Endothelial cell of umbilical vein (primary cell): ENCODE results near the gene PCNT. TPM values are rescaled to one million over a fixed set of nuclear protein-coding genes. Genes with fewer than 3 reads are reported as not detected.

Source experiments
- BruUV-seq: library from RNA; stranded (reverse); fragments of 400-500 nt; replicated peaks from 2 replicates; lab custom pipeline; 2021; lab: Mats Ljungman, UMichigan
- CTCF ChIA-PET: fragments of 300-600, 350-600 bp; sonication (Branson Sonifier 250); formaldehyde crosslinking; loops from one replicate; lab custom pipeline; 2021; ENCODE audit warnings: antibody characterized with exemption, inconsistent platforms; lab: Charles Lee
- POLR2A ChIA-PET: fragments of 300-600, 350-600 bp; sonication (Branson Sonifier 250); formaldehyde crosslinking; loops from one replicate; lab custom pipeline; 2021; ENCODE audit warnings: antibody characterized with exemption, inconsistent platforms; lab: Charles Lee
- DNase-seq: peaks from one replicate; pipeline ENCODE4 v3.0.0-alpha.2; 2011; ENCODE audit warnings: low read depth, low spot score
- FAIRE-seq: peaks from 2 replicates; lab custom pipeline; 2011; peaks lifted over from hg19 to GRCh38; lab: Jason Lieb, UNC
- H2AFZ ChIP-seq: 2 replicates; pipeline ENCODE4 v1.6.0; 2012; ENCODE audit warnings: low read depth, low read length, control low read depth, inconsistent platforms
- H3K27ac ChIP-seq: 2 replicates; pipeline ENCODE4 v1.5.1; 2011; ENCODE audit warnings: low read depth, mild to moderate bottlenecking, control low read depth, low read length, moderate library complexity; ENCODE audit not compliant: insufficient read depth
- H3K27me3 ChIP-seq, 2 experiments: 2 replicates each; pipeline versions ENCODE4 v1.6.0 to v1.6.1; 2011; ENCODE audit warnings: low read length in 2 of 2, mixed read lengths in 1 of 2; ENCODE audit not compliant: control insufficient read depth in 2 of 2, insufficient read depth in 2 of 2
- H3K36me3 ChIP-seq, 2 experiments: 2 replicates in 1 of 2; 3 replicates in 1 of 2; pipeline ENCODE4 v1.5.1; 2011; ENCODE audit warnings: low read length in 2 of 2, mild to moderate bottlenecking in 1 of 2, moderate library complexity in 1 of 2; ENCODE audit not compliant: control insufficient read depth in 2 of 2, insufficient read depth in 2 of 2; ENCODE audit errors: extremely low read depth in 1 of 2
- H3K4me1 ChIP-seq: 3 replicates; pipeline ENCODE4 v1.5.1; 2011; ENCODE audit warnings: mild to moderate bottlenecking, low read length; ENCODE audit not compliant: control insufficient read depth, insufficient read depth; ENCODE audit errors: extremely low read depth
- H3K4me2 ChIP-seq: 2 replicates; pipeline ENCODE4 v1.6.1; 2011; ENCODE audit warnings: low read length, control low read depth, mixed read lengths; ENCODE audit not compliant: insufficient read depth
- H3K4me3 ChIP-seq, 3 experiments: fragments of 200-600 bp in 1 of 3; sonication (generic), shearing (Covaris generic) in 1 of 3; replicated peaks in 1 of 3; 2 replicates each; pipeline ENCODE4 v1.5.1; 2011 to 2016; ENCODE audit warnings: control low read depth in 3 of 3, low read length in 3 of 3, mild to moderate bottlenecking in 2 of 3, inconsistent platforms in 1 of 3, low read depth in 1 of 3, moderate library complexity in 1 of 3; ENCODE audit not compliant: insufficient read depth in 1 of 3
- H3K79me2 ChIP-seq: 2 replicates; pipeline ENCODE4 v1.6.0; 2012; ENCODE audit warnings: low read length, inconsistent platforms; ENCODE audit not compliant: control insufficient read depth, insufficient read depth
- H3K9ac ChIP-seq: replicated peaks from 2 replicates; pipeline ENCODE3; 2011; ENCODE audit warnings: low read length, control low read depth; ENCODE audit not compliant: insufficient read depth; ENCODE audit errors: extremely low read depth
- H3K9me1 ChIP-seq: replicated peaks from 3 replicates; pipeline ENCODE4 v1.6.0; 2011; ENCODE audit warnings: mild to moderate bottlenecking, low read length; ENCODE audit not compliant: control insufficient read depth, insufficient read depth; ENCODE audit errors: extremely low read depth
- H3K9me3 ChIP-seq: replicated peaks from 2 replicates; pipeline ENCODE4 v1.5.1; 2012; ENCODE audit warnings: low read length, inconsistent platforms; ENCODE audit not compliant: control insufficient read depth, insufficient read depth
- H4K20me1 ChIP-seq: replicated peaks from 2 replicates; pipeline ENCODE3; 2011; ENCODE audit warnings: mild to moderate bottlenecking, low read length; ENCODE audit not compliant: control insufficient read depth, insufficient read depth; ENCODE audit errors: extremely low read depth
- EZH2 ChIP-seq: IDR thresholded peaks from 2 replicates; pipeline ENCODE4 v1.6.1; 2012; ENCODE audit warnings: borderline replicate concordance, low read depth, mild to moderate bottlenecking, moderate library complexity, low read length, inconsistent platforms; ENCODE audit not compliant: severe bottlenecking
- FOS ChIP-seq: IDR thresholded peaks from 2 replicates; pipeline ENCODE4 v1.6.1; 2011; ENCODE audit warnings: mild to moderate bottlenecking, low read length, moderate library complexity, borderline replicate concordance; ENCODE audit not compliant: insufficient read depth
- GATA2 ChIP-seq: IDR thresholded peaks from 2 replicates; pipeline ENCODE4 v1.7.0; 2011; ENCODE audit warnings: low read depth, mild to moderate bottlenecking, moderate library complexity, mixed read lengths, low read length; ENCODE audit not compliant: insufficient read length, insufficient read depth
- JUN ChIP-seq: IDR thresholded peaks from 2 replicates; pipeline ENCODE4 v1.6.1; 2011; ENCODE audit warnings: borderline replicate concordance, low read depth; ENCODE audit not compliant: insufficient read length, insufficient read depth
- MYC ChIP-seq: IDR thresholded peaks from one replicate; pipeline ENCODE4 v1.6.1; 2011; ENCODE audit warnings: mild to moderate bottlenecking, low read depth, low read length
- POLR2A ChIP-seq: IDR thresholded peaks from 2 replicates; pipeline ENCODE4 v1.6.1; 2012; ENCODE audit warnings: low read depth, mild to moderate bottlenecking, control low read depth, low read length
- POLR2AphosphoS5 ChIP-seq: IDR thresholded peaks from 2 replicates; pipeline ENCODE4 v1.6.1; 2012; ENCODE audit warnings: low read depth, mild to moderate bottlenecking, control low read depth, low read length, moderate library complexity; ENCODE audit not compliant: insufficient read depth
- dilution Hi-C: fragments of 300-500 bp; cut with MboI; formaldehyde crosslinking; loops from one replicate; pipeline ENCODE4 v1.15.0; 2019; ENCODE audit warnings: low sequenced_read_pairs; ENCODE audit not compliant: extremely low pct_ligation_motif_present
- intact Hi-C: fragments of 100-400 bp; cut with micrococcal nuclease; formaldehyde crosslinking; loops from one replicate; pipeline ENCODE4 v1.10.0; 2022
- polyA plus RNA-seq, 4 experiments: library from polyadenylated mRNA; depleted of rRNA in 3 of 4; stranded (reverse) in 3 of 4; unstranded in 1 of 4; fragments of >200 nt; gene quantifications; 2 replicates each; pipeline versions ENCODE4 v1.2.1 to v1.2.3, GENCODE V29; 2011 to 2012; ENCODE audit warnings: missing spikeins in 1 of 4
- total RNA-seq: library from RNA; stranded (reverse); gene quantifications from 2 replicates; pipeline ENCODE4 v1.2.3, GENCODE V29; 2021
- TF ChIP-seq, protein P1 (sequence below): IDR thresholded peaks from 2 replicates; pipeline ENCODE4 v1.6.1; 2011; ENCODE audit not compliant: insufficient read depth, insufficient read length
- TF ChIP-seq, protein P2 (sequence below), 2 donors: IDR thresholded peaks; 1 replicate in 1 of 2; 2 replicates in 1 of 2; pipeline ENCODE4 v1.5.1; 2011; ENCODE audit warnings: low read length in 2 of 2, mild to moderate bottlenecking in 2 of 2, moderate library complexity in 2 of 2, control low read depth in 1 of 2, inconsistent platforms in 1 of 2, low read depth in 1 of 2; ENCODE audit not compliant: insufficient read depth in 1 of 2; ENCODE audit errors: extremely low read depth in 1 of 2

Gene PCNT
- total and polyA plus RNA-seq, 2 donors (not counting 3 experiments of a cell fraction or from before 2014, with no cell fraction given) = 9.6 to 49.5 TPM

GRCh38 chr21:46356494-46357334, 32.8 kb downstream of the PCNT start:
- ChIA-PET POLR2A (no interaction called here), CTCF (no interaction called here)
- Histone ChIP-seq H3K4me2 (no peak overlapping the region), H3K9ac (no peak overlapping the region), H3K36me3 (peaks cover 5 to 41% of the 10 kb centered on the region in 2 experiments), H3K9me1 (no peaks in the 10 kb centered on the region), H3K27me3 (no peaks in the 10 kb centered on the region), H3K79me2 (no peaks in the 10 kb centered on the region), H4K20me1 (no peaks in the 10 kb centered on the region), H3K9me3 (no peaks in the 10 kb centered on the region), H3K27ac (no peak overlapping the region), H3K4me3 (no peak overlapping the region), H2AFZ (no peak overlapping the region), H3K4me1 (no peaks in the 10 kb centered on the region)
- FAIRE-seq = no peak
- intact Hi-C loops (no loop called here), dilution Hi-C loops (no loop called here)
- BruUV-seq = no TSS peak
- no peak for TF ChIP-seq EZH2
- no peak for DNase-seq

DNA sequence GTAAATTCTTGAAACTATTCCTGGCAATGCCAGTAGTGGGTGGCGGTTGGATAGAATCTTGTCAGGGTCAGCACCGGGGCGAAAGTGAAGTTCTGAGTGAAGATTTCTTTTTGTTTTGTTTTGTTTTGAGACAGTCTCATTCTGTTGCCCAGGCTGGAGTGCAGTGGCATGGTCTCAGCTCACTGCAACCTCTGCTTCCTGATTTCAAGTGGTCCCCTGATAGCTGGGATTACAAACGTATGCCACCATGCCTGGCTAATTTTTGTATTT, 33.3 kb downstream of the PCNT start:
- TF ChIP-seq, protein P1, sequence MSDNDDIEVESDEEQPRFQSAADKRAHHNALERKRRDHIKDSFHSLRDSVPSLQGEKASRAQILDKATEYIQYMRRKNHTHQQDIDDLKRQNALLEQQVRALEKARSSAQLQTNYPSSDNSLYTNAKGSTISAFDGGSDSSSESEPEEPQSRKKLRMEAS = no peak
- TF ChIP-seq GATA2 = no peak
- no peak for TF ChIP-seq POLR2AphosphoS5
- TF ChIP-seq, protein P2, sequence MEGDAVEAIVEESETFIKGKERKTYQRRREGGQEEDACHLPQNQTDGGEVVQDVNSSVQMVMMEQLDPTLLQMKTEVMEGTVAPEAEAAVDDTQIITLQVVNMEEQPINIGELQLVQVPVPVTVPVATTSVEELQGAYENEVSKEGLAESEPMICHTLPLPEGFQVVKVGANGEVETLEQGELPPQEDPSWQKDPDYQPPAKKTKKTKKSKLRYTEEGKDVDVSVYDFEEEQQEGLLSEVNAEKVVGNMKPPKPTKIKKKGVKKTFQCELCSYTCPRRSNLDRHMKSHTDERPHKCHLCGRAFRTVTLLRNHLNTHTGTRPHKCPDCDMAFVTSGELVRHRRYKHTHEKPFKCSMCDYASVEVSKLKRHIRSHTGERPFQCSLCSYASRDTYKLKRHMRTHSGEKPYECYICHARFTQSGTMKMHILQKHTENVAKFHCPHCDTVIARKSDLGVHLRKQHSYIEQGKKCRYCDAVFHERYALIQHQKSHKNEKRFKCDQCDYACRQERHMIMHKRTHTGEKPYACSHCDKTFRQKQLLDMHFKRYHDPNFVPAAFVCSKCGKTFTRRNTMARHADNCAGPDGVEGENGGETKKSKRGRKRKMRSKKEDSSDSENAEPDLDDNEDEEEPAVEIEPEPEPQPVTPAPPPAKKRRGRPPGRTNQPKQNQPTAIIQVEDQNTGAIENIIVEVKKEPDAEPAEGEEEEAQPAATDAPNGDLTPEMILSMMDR (IDR thresholded peaks at IDR 0.05; ENCODE audit: extremely low read depth in 1 of 2, insufficient read depth in 1 of 2, low read depth in 1 of 2, low read length in 2 of 2) = no peak
- no peak for TF ChIP-seq FOS
- TF ChIP-seq MYC = no peak
- TF ChIP-seq POLR2A = no peak
- TF ChIP-seq EZH2 = no peak
- no peak for TF ChIP-seq JUN
- ChIA-PET POLR2A (no interaction called here), CTCF (no interaction called here)
- no peaks in the 10 kb centered on the region for H3K27me3 ChIP-seq
- intact Hi-C loops (no loop called here), dilution Hi-C loops (no loop called here)
- H3K9me3 ChIP-seq = no peaks in the 10 kb centered on the region
- H3K79me2 ChIP-seq = no peaks in the 10 kb centered on the region
- no peaks in the 10 kb centered on the region for H3K9me1 ChIP-seq
- H3K4me2 ChIP-seq = no peak overlapping the region
- H3K36me3 ChIP-seq = peaks cover 5 to 39% of the 10 kb centered on the region in 2 experiments
- no peak overlapping the region for H3K4me3 ChIP-seq
- no peaks in the 10 kb centered on the region for H4K20me1 ChIP-seq
- BruUV-seq = no TSS peak
- DNase-seq (no peak), FAIRE-seq (no peak)
- no peaks in the 10 kb centered on the region for H3K4me1 ChIP-seq
- H2AFZ ChIP-seq = no peak overlapping the region
- no peak overlapping the region for H3K27ac ChIP-seq
- H3K9ac ChIP-seq = no peak overlapping the region
